GM21737 (cell line): Measurements from ENCODE around the gene ACAP2.
A peak's percentile ranks its signal among the peaks of the same experiment; 100 is the strongest.
"Not testable (repeated sequence)": the region's sequence is repeated elsewhere in the genome, so short reads cannot be mapped to it uniquely, and the experiment has no call there.

Experiments used
- ATAC-seq: cut with Tn5 transposase; IDR thresholded peaks from one replicate; pipeline ENCODE4 v1.9.1; 2021; ENCODE audit warnings: mild to moderate bottlenecking, moderate library complexity; ENCODE audit not compliant: unreplicated experiment

The ACAP2 gene

GRCh38 chr3:195394024-195394423, 48.8 kb downstream of the ACAP2 start:
- peak; percentile 67 for ATAC-seq

- peak; percentile 53 for ATAC-seq
Measured at GRCh38 chr3:195388380-195388779, 54.4 kb downstream of the ACAP2 start.

GRCh38 chr3:195386739-195387138, 56.1 kb downstream of the ACAP2 start:
- ATAC-seq, result no peak

GRCh38 chr3:195385526-195385925, 57.3 kb downstream of the ACAP2 start:
- no peak for ATAC-seq

GRCh38 chr3:195384952-195385351, 57.9 kb downstream of the ACAP2 start:
- no peak for ATAC-seq

GRCh38 chr3:195372220-195372619, 70.6 kb downstream of the ACAP2 start:
- no peak for ATAC-seq

- ATAC-seq, result no peak
Measured at GRCh38 chr3:195366200-195366925, 76.5 kb downstream of the ACAP2 start.

GRCh38 chr3:195365371-195365770, 77.4 kb downstream of the ACAP2 start:
- ATAC-seq, result no peak

- not testable (repeated sequence) for ATAC-seq
Measured at GRCh38 chr3:195357797-195358196, 85.0 kb downstream of the ACAP2 start.

- no peak for ATAC-seq
Measured at GRCh38 chr3:195356151-195357086, 86.4 kb downstream of the ACAP2 start.

GRCh38 chr3:195354009-195354408, 88.8 kb downstream of the ACAP2 start:
- not testable (repeated sequence) for ATAC-seq

- ATAC-seq, result no peak
Measured at GRCh38 chr3:195352895-195353488, 89.8 kb downstream of the ACAP2 start.

- no peak for ATAC-seq
Measured at GRCh38 chr3:195348426-195349115, 94.2 kb downstream of the ACAP2 start.

- ATAC-seq, result no peak
Measured at GRCh38 chr3:195337747-195338146, 105.1 kb downstream of the ACAP2 start.

GRCh38 chr3:195334967-195335366, 107.9 kb downstream of the ACAP2 start:
- ATAC-seq, result no peak

- ATAC-seq, result no peak
Measured at GRCh38 chr3:195319060-195319459, 123.8 kb downstream of the ACAP2 start.

GRCh38 chr3:195312714-195313113, 130.1 kb downstream of the ACAP2 start:
- ATAC-seq, result no peak

- ATAC-seq, result no peak
Measured at GRCh38 chr3:195307711-195308110, 135.1 kb downstream of the ACAP2 start.

- ATAC-seq, result no peak
Measured at GRCh38 chr3:195306369-195306768, 136.5 kb downstream of the ACAP2 start.

GRCh38 chr3:195302431-195302830, 140.4 kb downstream of the ACAP2 start:
- ATAC-seq, result no peak

- ATAC-seq, result no peak
Measured at GRCh38 chr3:195297446-195297845, 145.4 kb downstream of the ACAP2 start.
